Nephron (organoid): ENCODE results near the gene BEST1.

Source experiments
- H3K27ac Mint-ChIP-seq, 3 experiments: 2 replicates each; pipeline ENCODE4 v1.8.0; 2020; ENCODE audit warnings: mixed read lengths in 3 of 3, mild to moderate bottlenecking in 2 of 3, moderate library complexity in 1 of 3
- H3K27me3 Mint-ChIP-seq: 2 replicates; pipeline ENCODE4 v1.8.0; 2021; ENCODE audit warnings: low read depth, mild to moderate bottlenecking, moderate library complexity, mixed read lengths
- H3K36me3 Mint-ChIP-seq: 2 replicates; pipeline ENCODE4 v1.8.0; 2020; ENCODE audit warnings: low read depth, mixed read lengths
- H3K4me1 Mint-ChIP-seq: 2 replicates; pipeline ENCODE4 v1.8.0; 2020; ENCODE audit warnings: mixed read lengths
- H3K4me3 Mint-ChIP-seq, 3 experiments: 2 replicates each; pipeline ENCODE4 v1.8.0; 2020; ENCODE audit warnings: mild to moderate bottlenecking in 3 of 3, mixed read lengths in 3 of 3, moderate library complexity in 2 of 3
- H3K9me3 Mint-ChIP-seq: 2 replicates; pipeline ENCODE4 v1.8.0; 2020; ENCODE audit warnings: mixed read lengths
- CTCF ChIP-seq, 3 experiments: fragments of 200-600 bp; sonication (generic); IDR thresholded peaks; one replicate each; pipeline ENCODE4 v1.5.0; 2021; ENCODE audit warnings: antibody characterized with exemption in 3 of 3; ENCODE audit not compliant: unreplicated experiment in 3 of 3

BEST1 gene

DNA sequence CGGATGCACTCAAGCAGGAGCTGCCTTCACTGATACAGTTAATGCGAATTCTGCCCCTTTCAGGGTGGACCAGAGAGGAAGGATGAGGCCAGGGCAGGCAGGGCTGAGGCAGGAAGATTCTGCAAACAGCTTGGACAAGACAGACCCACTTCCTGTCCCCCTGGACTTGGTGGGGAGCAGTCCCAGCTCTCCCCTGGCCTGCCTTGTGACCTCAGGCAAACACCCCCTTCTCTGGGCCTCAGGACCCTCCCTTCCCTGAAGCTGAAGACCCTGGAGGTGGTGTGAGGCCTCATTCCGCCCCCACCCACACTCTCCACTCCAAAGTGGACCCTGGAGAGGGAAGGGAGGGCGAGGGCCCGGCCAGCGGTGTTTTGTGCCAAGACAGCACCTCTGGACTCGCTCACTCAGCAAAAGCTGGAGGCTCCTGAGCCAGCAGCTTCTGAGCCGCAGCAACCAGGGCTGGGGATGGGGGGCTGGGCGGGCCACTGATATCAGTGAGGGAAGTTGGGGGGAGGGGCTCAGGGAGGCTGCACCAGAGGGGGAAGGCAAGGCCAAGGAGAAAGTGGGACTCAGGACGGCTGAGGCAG is 41.3 kb upstream of the BEST1 start:
- Mint-ChIP-seq H3K9me3 (no peaks in the 10 kb centered on the region), H3K27me3 (no peaks in the 10 kb centered on the region), H3K36me3 (peaks cover 5% of the 10 kb centered on the region), H3K4me3 (peak overlapping the region in 2 of 3 experiments; percentile 50 to 70), H3K4me1 (peaks cover 45% of the 10 kb centered on the region), H3K27ac (peak overlapping the region; percentile 91 to 94 (median 92))
- TF ChIP-seq CTCF (IDR thresholded peaks at IDR 0.05; ENCODE audit: unreplicated experiment in 3 of 3) = no peak

GRCh38 chr11:61910187-61911127 is 39.7 kb upstream of the BEST1 start:
- peak overlapping the region in 2 of 3 experiments; percentile 40 to 57 for H3K4me3 Mint-ChIP-seq
- no peak for TF ChIP-seq CTCF (IDR thresholded peaks at IDR 0.05; ENCODE audit: unreplicated experiment in 3 of 3)
- H3K27me3 Mint-ChIP-seq = peaks cover 3% of the 10 kb centered on the region
- H3K27ac Mint-ChIP-seq = peak overlapping the region; percentile 91 to 94 (median 92)
- H3K4me1 Mint-ChIP-seq = peaks cover 51% of the 10 kb centered on the region
- peaks cover 3% of the 10 kb centered on the region for H3K36me3 Mint-ChIP-seq
- no peaks in the 10 kb centered on the region for H3K9me3 Mint-ChIP-seq

DNA sequence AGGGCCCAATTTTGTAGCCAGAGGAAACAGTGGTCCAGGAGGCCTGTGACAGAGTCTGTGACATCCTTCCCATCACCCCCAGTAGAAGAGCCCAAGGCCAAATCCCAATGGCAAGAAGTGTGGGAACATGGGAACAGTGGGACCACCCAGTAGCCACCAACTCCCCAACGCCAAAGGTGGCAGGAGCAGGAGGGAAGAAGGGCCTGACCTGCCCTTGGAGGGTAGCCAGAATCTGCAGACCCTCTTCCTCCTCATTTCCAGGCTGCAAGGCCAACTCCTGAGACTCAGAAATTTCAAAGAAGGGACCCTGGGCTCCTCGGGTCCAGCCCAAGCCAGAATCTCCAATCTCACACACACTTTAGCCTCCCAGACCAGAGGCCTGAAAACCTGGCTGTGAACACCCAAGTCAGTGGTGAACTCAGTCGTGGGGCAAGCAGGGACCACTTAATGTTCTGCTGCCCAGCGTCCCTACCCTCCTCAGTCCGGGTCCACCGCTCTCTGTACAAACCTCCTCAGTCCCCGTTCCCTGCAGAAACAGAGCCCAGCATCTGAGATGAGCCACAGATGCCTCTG is 38.9 kb upstream of the BEST1 start:
- no peaks in the 10 kb centered on the region for H3K9me3 Mint-ChIP-seq

GRCh38 chr11:61911701-61912529 is 38.2 kb upstream of the BEST1 start:
- Mint-ChIP-seq H3K4me3 (peak overlapping the region; percentile 26 to 58 (median 55)), H3K4me1 (peaks cover 54% of the 10 kb centered on the region), H3K9me3 (no peaks in the 10 kb centered on the region), H3K36me3 (peaks cover 3% of the 10 kb centered on the region), H3K27me3 (peaks cover 5% of the 10 kb centered on the region), H3K27ac (peak overlapping the region; percentile 89 to 94 (median 91))
- TF ChIP-seq CTCF (IDR thresholded peaks at IDR 0.05; ENCODE audit: unreplicated experiment in 3 of 3) = no peak

More for the DNA sequence above, 38.9 kb upstream of the BEST1 start:
- peaks cover 3% of the 10 kb centered on the region for H3K36me3 Mint-ChIP-seq
- peaks cover 54% of the 10 kb centered on the region for H3K4me1 Mint-ChIP-seq
- peaks cover 5% of the 10 kb centered on the region for H3K27me3 Mint-ChIP-seq
- H3K27ac Mint-ChIP-seq = peak overlapping the region; percentile 89 to 94 (median 91)
- no peak for TF ChIP-seq CTCF (IDR thresholded peaks at IDR 0.05; ENCODE audit: unreplicated experiment in 3 of 3)
- H3K4me3 Mint-ChIP-seq = peak overlapping the region in 1 of 3 experiments; percentile 58

GRCh38 chr11:61912530-61912898 is 37.6 kb upstream of the BEST1 start:
- H3K27me3 Mint-ChIP-seq = peaks cover 5% of the 10 kb centered on the region
- H3K36me3 Mint-ChIP-seq = peaks cover 1% of the 10 kb centered on the region
- H3K4me3 Mint-ChIP-seq = peak overlapping the region in 2 of 3 experiments; percentile 2 to 13
- peak overlapping the region; percentile 45 to 94 (median 84) for H3K27ac Mint-ChIP-seq
- H3K9me3 Mint-ChIP-seq = no peaks in the 10 kb centered on the region
- TF ChIP-seq CTCF (IDR thresholded peaks at IDR 0.05; ENCODE audit: unreplicated experiment in 3 of 3) = no peak
- peaks cover 54% of the 10 kb centered on the region for H3K4me1 Mint-ChIP-seq
